HG03139 (cell line): ENCODE results near the gene PPP1R26.
"Not testable (repeated sequence)": the region's sequence is repeated elsewhere in the genome, so short reads cannot be mapped to it uniquely, and the experiment has no call there.

Source experiments
- ATAC-seq: cut with Tn5 transposase; IDR thresholded peaks from one replicate; pipeline ENCODE4 v1.9.1; 2021; ENCODE audit not compliant: unreplicated experiment

PPP1R26 gene

GRCh38 chr9:135458478-135458877 lies 21.1 kb upstream of the PPP1R26 start:
- not testable (repeated sequence) for ATAC-seq

GRCh38 chr9:135461936-135462335 lies 17.6 kb upstream of the PPP1R26 start:
- no peak for ATAC-seq

- no peak for ATAC-seq
Observed at GRCh38 chr9:135463140-135463539, 16.4 kb upstream of the PPP1R26 start.

- ATAC-seq, result no peak
Observed at GRCh38 chr9:135464181-135464580, 15.4 kb upstream of the PPP1R26 start.

GRCh38 chr9:135468854-135469521 lies 10.6 kb upstream of the PPP1R26 start:
- ATAC-seq, result no peak

- ATAC-seq, result no peak
Observed at GRCh38 chr9:135471791-135472640, 7.6 kb upstream of the PPP1R26 start.

- no peak for ATAC-seq
Observed at GRCh38 chr9:135473972-135474543, 5.5 kb upstream of the PPP1R26 start.

GRCh38 chr9:135474915-135475314 lies 4.7 kb upstream of the PPP1R26 start:
- no peak for ATAC-seq

GRCh38 chr9:135476561-135477355 lies 2.8 kb upstream of the PPP1R26 start:
- ATAC-seq, result no peak

- ATAC-seq, result no peak
Observed at GRCh38 chr9:135478191-135478590, 1.4 kb upstream of the PPP1R26 start.

- ATAC-seq, result no peak
Observed at GRCh38 chr9:135478829-135479468, 633 bp upstream of the PPP1R26 start.

GRCh38 chr9:135480071-135480939 lies 723 bp downstream of the PPP1R26 start:
- no peak for ATAC-seq

- no peak for ATAC-seq
Observed at GRCh38 chr9:135480940-135481310, 1.3 kb downstream of the PPP1R26 start.

- ATAC-seq, result no peak
Observed at GRCh38 chr9:135482015-135482754, 2.6 kb downstream of the PPP1R26 start.

GRCh38 chr9:135484460-135485277 lies 5.1 kb downstream of the PPP1R26 start:
- no peak for ATAC-seq

GRCh38 chr9:135485385-135485784 lies 5.8 kb downstream of the PPP1R26 start:
- no peak for ATAC-seq

- no peak for ATAC-seq
Observed at GRCh38 chr9:135485832-135486231, 6.2 kb downstream of the PPP1R26 start.
